HEK293 (cell line): ENCODE data around the gene MRPS31.

Source experiments
- CTCF ChIA-PET: fragments of 350-600 bp; formaldehyde crosslinking; extraction: SDS; loops from one replicate; lab custom pipeline; 2021; ENCODE audit warnings: antibody characterized with exemption; lab: Yijun Ruan, JAX
- POLR2A ChIA-PET: fragments of 300-600 bp; formaldehyde crosslinking; extraction: SDS; loops from one replicate; lab custom pipeline; 2020; ENCODE audit warnings: antibody characterized with exemption, inconsistent platforms; lab: Yijun Ruan, JAX
- H3K27ac ChIP-seq: fragments of 200-500 bp; sonication (Bioruptor generic); 2 replicates; pipeline ENCODE4 v1.5.1; 2014; ENCODE audit warnings: low read depth, low read length, control low read depth, inconsistent platforms; ENCODE audit errors: extremely low read depth
- H3K36me3 ChIP-seq, 2 experiments: fragments of 200-500 bp in 1 of 2; sonication (Bioruptor generic) in 1 of 2; 1 replicate in 1 of 2; 2 replicates in 1 of 2; pipeline ENCODE4 v1.5.1; 2014 to 2017; ENCODE audit warnings: inconsistent platforms in 2 of 2, low read length in 2 of 2; ENCODE audit not compliant: control insufficient read depth in 2 of 2, insufficient read depth in 1 of 2
- H3K4me1 ChIP-seq: fragments of 200-500 bp; sonication (Bioruptor generic); 2 replicates; pipeline ENCODE4 v1.5.1; 2014; ENCODE audit warnings: mild to moderate bottlenecking, low read length, inconsistent platforms; ENCODE audit not compliant: control insufficient read depth, insufficient read depth
- H3K4me3 ChIP-seq: 2 replicates; pipeline ENCODE4 v1.5.1; 2011; ENCODE audit warnings: low read depth, mild to moderate bottlenecking, control low read depth, low read length, moderate library complexity
- H3K9me3 ChIP-seq: fragments of 200-500 bp; sonication (Bioruptor generic); 2 replicates; pipeline ENCODE4 v1.5.1; 2014; ENCODE audit warnings: low read depth, low read length, inconsistent platforms; ENCODE audit not compliant: control insufficient read depth, insufficient read depth
- OVOL3 ChIP-seq: fragments of 450-650 bp; formaldehyde crosslinking; IDR thresholded peaks from 2 replicates; pipeline ENCODE4 v1.5.1; 2016; ENCODE audit warnings: missing biosample characterization, missing genetic modification characterization
- PRDM2 ChIP-seq: fragments of 450-650 bp; formaldehyde crosslinking; IDR thresholded peaks from 2 replicates; pipeline ENCODE4 v1.5.1; 2016; ENCODE audit warnings: missing biosample characterization, missing genetic modification characterization, borderline replicate concordance
- PRDM4 ChIP-seq: fragments of 450-650 bp; formaldehyde crosslinking; IDR thresholded peaks from 2 replicates; pipeline ENCODE4 v1.5.1; 2017; ENCODE audit warnings: missing biosample characterization, missing genetic modification characterization
- RBAK ChIP-seq: fragments of 450-650 bp; formaldehyde crosslinking; IDR thresholded peaks from 2 replicates; pipeline ENCODE4 v1.5.1; 2016; ENCODE audit warnings: missing biosample characterization, missing genetic modification characterization
- SP2 ChIP-seq: fragments of 450-650 bp; formaldehyde crosslinking; IDR thresholded peaks from 2 replicates; pipeline ENCODE4 v1.5.1; 2016; ENCODE audit warnings: missing biosample characterization, missing genetic modification characterization
- ZFP37 ChIP-seq: fragments of 450-650 bp; formaldehyde crosslinking; IDR thresholded peaks from 2 replicates; pipeline ENCODE4 v1.5.1; 2016; ENCODE audit warnings: missing biosample characterization, missing genetic modification characterization
- ZFP41 ChIP-seq: fragments of 450-650 bp; formaldehyde crosslinking; IDR thresholded peaks from 2 replicates; pipeline ENCODE4 v1.5.1; 2016; ENCODE audit warnings: missing biosample characterization, missing genetic modification characterization, borderline replicate concordance
- ZFP69B ChIP-seq: fragments of 450-650 bp; formaldehyde crosslinking; IDR thresholded peaks from 2 replicates; pipeline ENCODE4 v1.5.1; 2016; ENCODE audit warnings: missing biosample characterization, missing genetic modification characterization
- ZNF10 ChIP-seq: fragments of 450-650 bp; formaldehyde crosslinking; IDR thresholded peaks from 2 replicates; pipeline ENCODE4 v1.5.1; 2017; ENCODE audit warnings: missing biosample characterization, missing genetic modification characterization
- ZNF274 ChIP-seq, 2 experiments: fragments of 200-500 bp in 1 of 2; fragments of 450-650 bp in 1 of 2; sonication (Bioruptor generic) in 1 of 2; formaldehyde crosslinking in 1 of 2; IDR thresholded peaks; 2 replicates each; pipeline versions ENCODE4 v1.5.1 to v1.6.1; 2014 to 2016; ENCODE audit warnings: borderline replicate concordance in 1 of 2, inconsistent platforms in 1 of 2, low read length in 1 of 2, missing biosample characterization in 1 of 2, missing genetic modification characterization in 1 of 2
- ZNF280D ChIP-seq: fragments of 450-650 bp; formaldehyde crosslinking; IDR thresholded peaks from 2 replicates; pipeline ENCODE4 v1.5.1; 2016; ENCODE audit warnings: missing biosample characterization, missing genetic modification characterization
- ZNF473 ChIP-seq: fragments of 450-650 bp; formaldehyde crosslinking; IDR thresholded peaks from 2 replicates; pipeline ENCODE4 v1.5.1; 2017; ENCODE audit warnings: missing biosample characterization, missing genetic modification characterization
- ZNF48 ChIP-seq: fragments of 450-650 bp; formaldehyde crosslinking; IDR thresholded peaks from 2 replicates; pipeline ENCODE4 v1.5.1; 2016; ENCODE audit warnings: missing biosample characterization, missing genetic modification characterization
- ZNF544 ChIP-seq: fragments of 450-650 bp; formaldehyde crosslinking; IDR thresholded peaks from 2 replicates; pipeline ENCODE4 v1.5.0; 2017; ENCODE audit warnings: missing biosample characterization, missing genetic modification characterization
- ZNF558 ChIP-seq: fragments of 450-650 bp; formaldehyde crosslinking; IDR thresholded peaks from 2 replicates; pipeline ENCODE4 v1.5.1; 2016; ENCODE audit warnings: missing biosample characterization, missing genetic modification characterization
- ZSCAN4 ChIP-seq: fragments of 450-650 bp; formaldehyde crosslinking; IDR thresholded peaks from 2 replicates; pipeline ENCODE4 v1.5.1; 2017; ENCODE audit warnings: missing biosample characterization, missing genetic modification characterization
- TF ChIP-seq, protein P1 (sequence below): fragments of 450-650 bp; formaldehyde crosslinking; IDR thresholded peaks from 2 replicates; pipeline ENCODE4 v1.5.1; 2016; ENCODE audit warnings: missing biosample characterization, missing genetic modification characterization

The MRPS31 gene

GRCh38 chr13:40814803-40815202 is 43.8 kb upstream of the MRPS31 start:
- POLR2A ChIA-PET, result no interaction called here
- H3K4me1 ChIP-seq, result no peaks in the 10 kb centered on the region
- TF ChIP-seq ZNF473 (tag by site-specific recombination) (no peak), SP2 (tag by site-specific recombination) (no peak), ZFP37 (tag by site-specific recombination) (no peak), ZNF48 (no peak), OVOL3 (no peak), PRDM4 (tag by site-specific recombination) (no peak)
- TF ChIP-seq, protein P1, sequence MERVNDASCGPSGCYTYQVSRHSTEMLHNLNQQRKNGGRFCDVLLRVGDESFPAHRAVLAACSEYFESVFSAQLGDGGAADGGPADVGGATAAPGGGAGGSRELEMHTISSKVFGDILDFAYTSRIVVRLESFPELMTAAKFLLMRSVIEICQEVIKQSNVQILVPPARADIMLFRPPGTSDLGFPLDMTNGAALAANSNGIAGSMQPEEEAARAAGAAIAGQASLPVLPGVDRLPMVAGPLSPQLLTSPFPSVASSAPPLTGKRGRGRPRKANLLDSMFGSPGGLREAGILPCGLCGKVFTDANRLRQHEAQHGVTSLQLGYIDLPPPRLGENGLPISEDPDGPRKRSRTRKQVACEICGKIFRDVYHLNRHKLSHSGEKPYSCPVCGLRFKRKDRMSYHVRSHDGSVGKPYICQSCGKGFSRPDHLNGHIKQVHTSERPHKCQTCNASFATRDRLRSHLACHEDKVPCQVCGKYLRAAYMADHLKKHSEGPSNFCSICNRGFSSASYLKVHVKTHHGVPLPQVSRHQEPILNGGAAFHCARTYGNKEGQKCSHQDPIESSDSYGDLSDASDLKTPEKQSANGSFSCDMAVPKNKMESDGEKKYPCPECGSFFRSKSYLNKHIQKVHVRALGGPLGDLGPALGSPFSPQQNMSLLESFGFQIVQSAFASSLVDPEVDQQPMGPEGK (tag by site-specific recombination), result no peak
- H3K36me3 ChIP-seq, result peaks cover 0 to 15% of the 10 kb centered on the region in 2 experiments; a peak in 1 of 3 replicates
- H3K4me3 ChIP-seq, result no peak overlapping the region
- H3K27ac ChIP-seq, result no peak overlapping the region
- CTCF ChIA-PET, result interaction anchor here (0.6 to 1.1 kb wide), 8 partner anchors 11 to 997 kb away, joined by 3 to 6 read pairs (median 3); no protein-coding TSS in a partner anchor
- no peaks in the 10 kb centered on the region for H3K9me3 ChIP-seq

- no peaks in the 10 kb centered on the region for H3K9me3 ChIP-seq
- H3K4me1 ChIP-seq, result no peaks in the 10 kb centered on the region
- no peak overlapping the region for H3K27ac ChIP-seq
- CTCF ChIA-PET, result interaction anchor here (0.7 to 1.1 kb wide), 6 partner anchors 26 to 996 kb away, joined by 3 to 6 read pairs (median 3); no protein-coding TSS in a partner anchor
- no peak overlapping the region for H3K4me3 ChIP-seq
- POLR2A ChIA-PET, result no interaction called here
- H3K36me3 ChIP-seq, result peaks cover 0 to 24% of the 10 kb centered on the region in 2 experiments; a peak in 1 of 3 replicates
- TF ChIP-seq PRDM2 (tag by site-specific recombination) (no peak), ZFP41 (tag by site-specific recombination) (no peak), ZNF10 (tag by site-specific recombination) (no peak), ZNF280D (tag by site-specific recombination) (no peak), ZFP69B (tag by site-specific recombination) (no peak), ZNF544 (tag by site-specific recombination) (no peak), ZNF558 (tag by site-specific recombination) (no peak), ZNF274 (IDR thresholded peaks at IDR 0.05; ENCODE audit: low read length) (no peak), ZNF274 (tag by site-specific recombination; IDR thresholded peaks at IDR 0.05; ENCODE audit: borderline replicate concordance) (no peak), RBAK (tag by site-specific recombination) (no peak), ZSCAN4 (tag by site-specific recombination) (no peak)
These were observed 42.9 kb upstream of the MRPS31 start for GRCh38 chr13:40813667-40814454.
